Gastroesophageal sphincter (tissue), 3 donors: ENCODE data around the gene IFITM5.
"Not testable (repeated sequence)": the region's sequence is repeated elsewhere in the genome, so short reads cannot be mapped to it uniquely, and the experiment has no call there.

ENCODE experiments used
- EP300 ChIP-seq: sonication (generic); formaldehyde crosslinking; IDR thresholded peaks from one replicate; pipeline ENCODE4 v1.6.1; 2017; ENCODE audit warnings: antibody characterized with exemption, mild to moderate bottlenecking
- POLR2A ChIP-seq, 2 donors: fragments of 450-650 bp; IDR thresholded peaks; one replicate each; pipeline ENCODE4 v1.6.1; 2017; ENCODE audit warnings: antibody characterized with exemption in 2 of 2, mild to moderate bottlenecking in 2 of 2, moderate library complexity in 1 of 2
- POLR2AphosphoS5 ChIP-seq: sonication (generic); formaldehyde crosslinking; IDR thresholded peaks from one replicate; pipeline ENCODE4 v1.6.1; 2017; ENCODE audit warnings: antibody characterized with exemption
- TF ChIP-seq, protein P1 (sequence below), 4 experiments: fragments of 200-600 bp in 2 of 4; fragments of 450-650 bp in 2 of 4; sonication (generic) in 1 of 4; IDR thresholded peaks; one replicate each; pipeline ENCODE4 v1.5.1; 2017 to 2019; ENCODE audit warnings: antibody characterized with exemption in 4 of 4, mild to moderate bottlenecking in 2 of 4, moderate library complexity in 2 of 4

DNA sequence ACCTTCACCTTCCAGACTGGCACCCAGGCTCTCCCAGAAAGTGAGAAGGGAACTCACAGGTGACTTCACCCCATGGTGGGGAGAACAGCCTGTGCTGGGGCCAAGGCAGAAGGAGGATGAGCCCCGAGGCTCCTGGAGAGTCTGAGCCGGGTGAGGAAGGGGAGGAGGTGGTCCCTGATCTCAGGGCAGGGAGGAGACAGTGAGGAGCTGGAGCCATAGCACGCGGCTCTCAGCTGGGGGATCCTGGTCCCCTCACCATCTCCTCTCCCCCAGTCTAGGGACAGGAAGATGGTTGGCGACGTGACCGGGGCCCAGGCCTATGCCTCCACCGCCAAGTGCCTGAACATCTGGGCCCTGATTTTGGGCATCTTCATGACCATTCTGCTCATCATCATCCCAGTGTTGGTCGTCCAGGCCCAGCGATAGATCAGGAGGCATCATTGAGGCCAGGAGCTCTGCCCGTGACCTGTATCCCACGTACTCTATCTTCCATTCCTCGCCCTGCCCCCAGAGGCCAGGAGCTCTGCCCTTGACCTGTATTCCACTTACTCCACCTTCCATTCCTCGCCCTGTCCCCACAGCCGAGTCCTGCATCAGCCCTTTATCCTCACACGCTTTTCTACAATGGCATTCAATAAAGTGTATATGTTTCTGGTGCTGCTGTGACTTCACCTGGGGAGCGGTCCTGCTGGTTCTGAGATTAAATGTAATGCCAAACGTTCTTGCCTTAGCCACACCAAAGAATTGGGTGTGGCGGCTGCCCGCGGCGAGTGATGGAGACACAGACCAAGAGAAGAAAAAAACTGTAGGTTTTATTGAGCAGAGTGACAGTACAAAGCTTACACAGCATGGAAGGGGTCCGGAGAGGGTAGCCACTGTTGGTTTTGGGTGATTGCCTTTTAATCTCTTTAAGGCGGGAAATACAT, 9.7 kb upstream of the IFITM5 start:
- not testable (repeated sequence) for TF ChIP-seq POLR2A (IDR thresholded peaks at IDR 0.05); EP300; POLR2AphosphoS5
- TF ChIP-seq, protein P1, sequence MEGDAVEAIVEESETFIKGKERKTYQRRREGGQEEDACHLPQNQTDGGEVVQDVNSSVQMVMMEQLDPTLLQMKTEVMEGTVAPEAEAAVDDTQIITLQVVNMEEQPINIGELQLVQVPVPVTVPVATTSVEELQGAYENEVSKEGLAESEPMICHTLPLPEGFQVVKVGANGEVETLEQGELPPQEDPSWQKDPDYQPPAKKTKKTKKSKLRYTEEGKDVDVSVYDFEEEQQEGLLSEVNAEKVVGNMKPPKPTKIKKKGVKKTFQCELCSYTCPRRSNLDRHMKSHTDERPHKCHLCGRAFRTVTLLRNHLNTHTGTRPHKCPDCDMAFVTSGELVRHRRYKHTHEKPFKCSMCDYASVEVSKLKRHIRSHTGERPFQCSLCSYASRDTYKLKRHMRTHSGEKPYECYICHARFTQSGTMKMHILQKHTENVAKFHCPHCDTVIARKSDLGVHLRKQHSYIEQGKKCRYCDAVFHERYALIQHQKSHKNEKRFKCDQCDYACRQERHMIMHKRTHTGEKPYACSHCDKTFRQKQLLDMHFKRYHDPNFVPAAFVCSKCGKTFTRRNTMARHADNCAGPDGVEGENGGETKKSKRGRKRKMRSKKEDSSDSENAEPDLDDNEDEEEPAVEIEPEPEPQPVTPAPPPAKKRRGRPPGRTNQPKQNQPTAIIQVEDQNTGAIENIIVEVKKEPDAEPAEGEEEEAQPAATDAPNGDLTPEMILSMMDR (IDR thresholded peaks at IDR 0.05), result not testable (repeated sequence)
